Naive thymus-derived CD8-positive, alpha-beta T cell (primary cell): Measurements from ENCODE around the gene TP53INP2. TPM values are rescaled to one million over a fixed set of nuclear protein-coding genes. Genes with fewer than 3 reads are reported as not detected.
A peak's percentile ranks its signal among the peaks of the same experiment; 100 is the strongest.
"Not testable (repeated sequence)": the region's sequence is repeated elsewhere in the genome, so short reads cannot be mapped to it uniquely, and the experiment has no call there.

Experiments
- ATAC-seq, 2 donors: fragments of 150-1000 bp; cut with Tn5 transposase in 1 of 2; sonication (Bioruptor Pico), chemical (Tn5 transposase) in 1 of 2; 1 replicate in 1 of 2; 2 replicates in 1 of 2; pipeline ENCODE4 v1.10.0; 2021; ENCODE audit warnings: mild to moderate bottlenecking in 2 of 2, moderate library complexity in 2 of 2
- POLR2A ChIA-PET: fragments of 350-600 bp; sonication (Branson Sonifier 250); formaldehyde crosslinking; loops from one replicate; lab custom pipeline; 2021; ENCODE audit warnings: antibody characterized with exemption; lab: Charles Lee
- DNase-seq, 10 donors: peaks; one replicate each; pipeline versions ENCODE4 v3.0.0 to v3.0.0-alpha.2; 2020 to 2022
- H3K27ac Mint-ChIP-seq, 10 donors: one replicate each; pipeline ENCODE4 v1.8.0; 2020 to 2022; ENCODE audit warnings: mild to moderate bottlenecking in 10 of 10, mixed read lengths in 10 of 10, moderate library complexity in 4 of 10, inconsistent platforms in 1 of 10
- H3K27me3 Mint-ChIP-seq, 5 donors: one replicate each; pipeline ENCODE4 v1.8.0; 2021 to 2022; ENCODE audit warnings: mixed read lengths in 5 of 5
- H3K36me3 Mint-ChIP-seq, 3 donors: one replicate each; pipeline ENCODE4 v1.8.0; 2020 to 2022; ENCODE audit warnings: mixed read lengths in 3 of 3, mild to moderate bottlenecking in 2 of 3, inconsistent platforms in 1 of 3
- H3K4me1 Mint-ChIP-seq, 4 donors: one replicate each; pipeline ENCODE4 v1.8.0; 2021 to 2022; ENCODE audit warnings: mixed read lengths in 4 of 4
- H3K4me3 Mint-ChIP-seq, 10 donors: one replicate each; pipeline ENCODE4 v1.8.0; 2020 to 2022; ENCODE audit warnings: mild to moderate bottlenecking in 10 of 10, mixed read lengths in 10 of 10, moderate library complexity in 6 of 10, inconsistent platforms in 1 of 10
- H3K9me3 Mint-ChIP-seq, 9 donors: one replicate each; pipeline ENCODE4 v1.8.0; 2020 to 2022; ENCODE audit warnings: mixed read lengths in 9 of 9, mild to moderate bottlenecking in 3 of 9, inconsistent platforms in 1 of 9, moderate library complexity in 1 of 9
- polyA plus RNA-seq, 3 donors: library from polyadenylated mRNA; unstranded; fragments of 300-500 nt; fragmentation: Illumina TruSeq; gene quantifications; one replicate each; pipeline ENCODE4 v1.2.3, GENCODE V29; 2021
- total RNA-seq, 8 experiments: library from RNA in 2 of 8; stranded (reverse) in 2 of 8; gene quantifications; one replicate each; pipeline ENCODE4 v1.2.3 and lab custom pipeline; 2021 to 2026

The TP53INP2 gene
- total and polyA plus RNA-seq, 5 experiments from 2014 or later, result 0.08 to 1.8 (median 0.64) TPM

DNA sequence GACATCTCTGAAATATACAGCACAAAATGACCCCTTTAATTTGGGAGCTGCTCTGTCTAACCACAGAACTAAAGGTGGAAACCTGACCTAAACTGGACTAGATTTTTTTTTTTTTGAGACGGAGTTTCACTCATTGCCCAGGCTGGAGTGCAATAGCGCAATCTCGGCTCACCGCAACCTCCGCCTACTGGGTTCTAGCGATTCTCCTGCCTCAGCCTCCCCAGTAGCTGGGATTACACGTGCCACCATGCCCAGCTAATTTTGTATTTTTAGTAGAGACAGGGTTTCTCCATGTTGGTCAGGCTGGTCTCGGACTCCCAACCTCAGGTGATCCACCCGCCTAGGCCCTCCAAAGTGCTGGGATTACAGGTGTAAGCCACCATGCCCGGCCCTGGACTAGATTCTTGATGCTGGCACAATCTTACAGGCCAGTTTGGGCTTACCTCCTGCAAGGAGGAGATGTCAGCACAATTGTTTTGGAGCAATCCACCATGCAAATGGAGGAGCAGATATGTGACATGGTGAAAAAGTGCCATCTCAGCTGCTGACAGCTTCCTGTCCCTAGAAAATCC lies 9.9 kb downstream of the TP53INP2 start:
- POLR2A ChIA-PET, result interaction anchor here (1.5 kb wide), 1 partner anchor 37 kb away, joined by 3 read pairs; the partner anchor contains the start of gene PIGU
- not testable (repeated sequence) for H3K4me3 Mint-ChIP-seq, H3K9me3 Mint-ChIP-seq, ATAC-seq, H3K27me3 Mint-ChIP-seq, DNase-seq
- peak overlapping the region in 1 of 10 donors; percentile 14 for H3K27ac Mint-ChIP-seq
- H3K36me3 Mint-ChIP-seq, result peaks cover 0 to 31% (median 0%) of the 10 kb centered on the region in 3 donors
- H3K4me1 Mint-ChIP-seq, result peaks cover 10 to 12% (median 11%) of the 10 kb centered on the region in 4 donors

DNA sequence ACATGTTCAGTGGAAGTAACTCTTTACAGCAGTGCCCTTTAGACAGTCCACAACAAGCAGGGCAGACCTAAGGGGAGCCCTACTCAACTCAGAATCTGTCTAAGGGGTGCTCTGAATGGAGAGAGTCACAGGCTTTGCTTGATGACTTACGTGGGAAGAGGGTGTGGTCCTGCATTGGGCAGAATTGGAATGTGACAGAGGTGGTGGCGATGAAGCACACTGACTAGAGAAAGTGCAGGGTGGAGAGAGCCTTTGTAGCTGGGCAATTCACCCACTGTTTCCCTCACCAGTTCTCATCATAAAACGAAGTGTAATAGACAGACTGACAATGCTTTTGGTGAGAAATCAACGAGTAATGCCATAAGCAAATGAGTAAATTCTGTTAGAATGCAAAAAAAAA lies 11.2 kb downstream of the TP53INP2 start:
- Mint-ChIP-seq H3K27me3 (no peaks in the 10 kb centered on the region), H3K36me3 (peaks cover 0 to 40% (median 0%) of the 10 kb centered on the region in 3 donors), H3K9me3 (no peaks in the 10 kb centered on the region)

DNA sequence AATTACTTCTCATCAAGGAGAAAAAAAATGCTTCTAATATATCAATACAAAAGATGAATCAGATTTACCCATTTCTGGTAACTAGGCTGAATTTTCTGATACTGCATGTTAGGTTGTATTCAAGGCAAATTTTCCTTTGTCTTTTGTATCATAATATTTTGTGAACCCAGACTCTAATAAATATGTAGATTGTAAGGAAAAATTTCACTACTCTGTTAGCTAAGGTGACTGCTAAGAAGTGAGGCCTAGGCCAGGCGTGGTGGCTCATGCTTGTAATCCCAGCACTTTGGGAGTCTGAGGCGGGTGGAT lies 12.7 kb downstream of the TP53INP2 start:
- peaks cover 0 to 49% (median 0%) of the 10 kb centered on the region in 3 donors for H3K36me3 Mint-ChIP-seq
- no peak overlapping the region for H3K27ac Mint-ChIP-seq
- no peak for DNase-seq
- no peak for ATAC-seq
- H3K27me3 Mint-ChIP-seq, result no peaks in the 10 kb centered on the region
- peaks cover 0 to 9% (median 3%) of the 10 kb centered on the region in 4 donors for H3K4me1 Mint-ChIP-seq
- no peak overlapping the region for H3K4me3 Mint-ChIP-seq
- POLR2A ChIA-PET, result no interaction called here
- no peaks in the 10 kb centered on the region for H3K9me3 Mint-ChIP-seq

More for the DNA sequence above, 11.2 kb downstream of the TP53INP2 start:
- H3K4me3 Mint-ChIP-seq, result no peak overlapping the region
- no peak for ATAC-seq
- H3K27ac Mint-ChIP-seq, result no peak overlapping the region
- POLR2A ChIA-PET, result no interaction called here
- peaks cover 5 to 12% (median 8%) of the 10 kb centered on the region in 4 donors for H3K4me1 Mint-ChIP-seq
- no peak for DNase-seq

DNA sequence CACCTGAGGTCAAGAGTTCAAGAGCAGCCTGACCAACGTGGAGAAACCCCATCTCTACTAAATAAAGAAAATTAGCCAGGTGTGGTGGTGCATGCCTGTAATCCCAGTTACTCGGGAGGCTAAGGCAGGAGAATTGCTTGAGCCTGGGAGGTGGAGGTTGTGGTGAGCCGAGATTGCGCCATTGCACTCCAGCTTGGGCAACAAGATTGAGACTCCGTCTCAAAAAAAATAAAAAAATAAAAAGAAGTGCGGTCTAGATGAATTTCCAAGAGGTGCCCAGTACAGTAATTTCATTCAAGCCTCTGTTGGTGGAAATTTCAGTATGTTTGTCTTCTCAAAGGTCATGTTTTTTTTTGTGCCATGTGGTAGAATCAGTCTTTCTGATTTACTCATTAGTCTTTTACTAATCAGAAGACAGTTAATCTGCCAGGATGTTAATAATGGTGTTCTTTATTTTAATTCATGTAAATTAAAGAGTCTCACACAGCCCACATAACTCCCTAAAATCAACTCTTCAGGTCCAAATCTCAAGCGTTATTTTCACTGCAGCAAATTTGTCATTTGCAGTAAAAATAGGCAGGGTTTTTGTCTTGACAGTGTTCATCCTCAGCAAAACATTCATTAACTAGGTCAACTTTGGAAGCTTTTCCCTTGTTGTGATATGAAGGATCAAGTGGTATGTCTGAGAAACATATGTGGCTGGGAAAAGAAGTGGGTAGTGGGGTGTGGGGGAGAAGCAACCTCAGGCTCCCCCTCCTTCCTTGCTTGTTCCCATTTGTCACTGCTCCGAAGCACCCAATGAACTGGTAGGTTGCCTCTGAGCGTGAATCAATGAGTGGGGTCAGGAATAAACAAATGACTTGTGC lies 13.3 kb downstream of the TP53INP2 start:
- ATAC-seq, result no peak
- H3K27me3 Mint-ChIP-seq, result no peaks in the 10 kb centered on the region
- no peak overlapping the region for H3K27ac Mint-ChIP-seq
- no peak overlapping the region for H3K4me3 Mint-ChIP-seq
- DNase-seq, result no peak
- POLR2A ChIA-PET, result no interaction called here
- H3K4me1 Mint-ChIP-seq, result peaks cover 0 to 9% (median 1%) of the 10 kb centered on the region in 4 donors
- no peaks in the 10 kb centered on the region for H3K9me3 Mint-ChIP-seq
- H3K36me3 Mint-ChIP-seq, result peaks cover 0 to 49% (median 0%) of the 10 kb centered on the region in 3 donors

DNA sequence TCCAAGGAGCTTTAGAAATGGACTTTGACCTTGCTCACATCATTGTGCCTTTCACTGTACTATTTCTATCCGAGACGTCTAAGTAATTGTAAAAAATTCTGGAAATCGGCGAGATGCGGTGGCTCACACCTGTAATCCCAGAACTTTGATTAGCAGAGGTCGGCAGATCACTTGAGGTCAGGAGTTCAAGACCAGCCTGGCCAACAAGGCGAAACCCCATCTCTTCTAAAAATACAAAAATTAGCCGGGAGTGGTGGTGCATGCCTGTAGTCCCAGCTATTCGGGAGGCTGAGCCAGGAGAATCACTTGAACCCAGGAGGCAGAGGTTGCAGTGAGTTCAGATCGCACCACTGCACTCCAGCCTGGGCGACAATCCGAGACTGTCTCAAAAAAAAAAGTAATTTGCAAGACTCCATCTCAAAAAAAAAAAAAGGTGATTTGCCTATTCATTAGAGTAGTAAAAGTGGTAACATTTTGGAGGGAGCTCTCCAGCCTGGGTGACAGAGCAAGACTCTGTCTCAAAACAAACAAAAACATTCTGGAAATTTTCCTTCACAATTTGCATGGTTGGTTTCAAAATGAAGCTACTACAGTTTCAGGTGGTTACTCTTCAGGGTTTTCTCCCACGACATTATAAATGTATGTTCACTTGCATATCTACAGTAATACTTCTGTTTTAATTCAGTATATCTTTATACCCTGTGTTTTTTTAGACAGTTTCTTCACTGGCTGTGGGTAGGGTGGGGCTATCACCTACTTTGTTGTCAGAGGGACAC lies 15.3 kb downstream of the TP53INP2 start:
- DNase-seq, H3K9me3 Mint-ChIP-seq, H3K27ac Mint-ChIP-seq, ATAC-seq, H3K4me1 Mint-ChIP-seq, POLR2A ChIA-PET, H3K4me3 Mint-ChIP-seq, H3K27me3 Mint-ChIP-seq: not testable (repeated sequence)
- H3K36me3 Mint-ChIP-seq, result peaks cover 0 to 51% (median 0%) of the 10 kb centered on the region in 3 donors

DNA sequence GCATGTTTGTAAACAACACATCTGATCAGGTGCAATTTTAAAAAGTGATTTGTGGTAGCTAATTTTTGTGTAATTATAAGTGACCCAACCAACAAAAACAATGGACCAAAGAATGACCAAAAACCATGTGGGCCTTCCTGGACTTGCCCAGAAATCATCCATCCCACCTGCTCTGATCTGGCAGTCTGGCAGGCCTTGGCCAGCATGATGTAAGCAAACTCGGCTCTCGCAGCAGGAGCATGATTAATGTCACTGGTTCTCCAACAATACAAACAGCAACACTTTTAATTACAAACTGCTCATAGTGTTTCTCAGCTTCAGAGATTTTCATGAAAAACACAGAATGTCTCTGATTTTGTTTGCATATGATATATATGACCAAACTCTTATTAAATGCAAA lies 16.1 kb downstream of the TP53INP2 start:
- no peak for DNase-seq
- no peaks in the 10 kb centered on the region for H3K9me3 Mint-ChIP-seq
- POLR2A ChIA-PET, result interaction anchor here (1.5 kb wide), 1 partner anchor 9 kb away, joined by 3 read pairs; no protein-coding TSS in a partner anchor
- H3K36me3 Mint-ChIP-seq, result peaks cover 0 to 45% (median 0%) of the 10 kb centered on the region in 3 donors
- no peak overlapping the region for H3K4me3 Mint-ChIP-seq
- H3K27me3 Mint-ChIP-seq, result no peaks in the 10 kb centered on the region
- H3K27ac Mint-ChIP-seq, result peak overlapping the region in 2 of 10 donors; percentile 17 to 62
- no peak for ATAC-seq
- peaks cover 0 to 4% (median 0%) of the 10 kb centered on the region in 4 donors for H3K4me1 Mint-ChIP-seq

DNA sequence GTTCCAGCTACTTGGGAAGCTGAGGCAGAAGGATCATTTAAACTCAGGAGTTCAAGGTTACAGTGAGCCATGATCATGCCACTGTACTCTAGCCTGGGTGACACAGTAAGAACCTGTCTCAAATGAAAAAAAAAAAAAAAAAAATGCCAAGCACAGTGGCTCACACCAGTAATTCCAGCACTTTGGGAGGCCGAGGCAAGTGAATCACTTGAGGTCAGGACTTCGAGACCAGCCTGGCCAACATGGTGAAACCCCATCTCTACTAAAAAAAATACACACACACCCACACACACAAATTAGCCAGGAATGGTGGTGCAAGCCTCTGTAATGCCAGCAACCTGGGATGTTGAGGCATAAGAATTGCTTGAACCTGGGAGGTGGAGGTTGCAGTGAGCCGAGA lies 18.4 kb downstream of the TP53INP2 start:
- ATAC-seq, H3K4me1 Mint-ChIP-seq, H3K9me3 Mint-ChIP-seq, H3K27ac Mint-ChIP-seq, H3K4me3 Mint-ChIP-seq, H3K27me3 Mint-ChIP-seq, DNase-seq, POLR2A ChIA-PET: not testable (repeated sequence)
- H3K36me3 Mint-ChIP-seq, result peaks cover 0 to 62% (median 12%) of the 10 kb centered on the region in 3 donors

DNA sequence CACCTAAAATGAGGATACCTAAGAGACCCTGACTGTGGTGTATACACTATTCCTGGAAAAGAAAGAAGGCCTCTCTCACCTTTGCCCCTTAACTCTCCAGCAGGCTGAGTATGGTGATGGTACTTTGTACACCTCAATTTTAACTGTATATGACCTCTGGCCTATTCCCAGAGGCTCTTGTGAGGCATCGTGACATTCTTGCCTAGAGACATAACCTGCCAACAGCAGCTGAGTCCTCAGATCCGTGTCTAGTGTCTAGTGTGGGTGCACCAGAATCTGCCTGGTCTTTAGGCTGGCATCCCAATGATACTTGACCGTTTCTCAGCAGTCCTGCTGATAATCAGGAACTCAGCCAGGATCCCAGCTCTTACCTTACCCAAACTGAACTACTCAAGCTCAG lies 20.0 kb downstream of the TP53INP2 start:
- no peak overlapping the region for H3K4me3 Mint-ChIP-seq
- no peaks in the 10 kb centered on the region for H3K9me3 Mint-ChIP-seq
- H3K27ac Mint-ChIP-seq, result no peak overlapping the region
- peaks cover 0 to 4% (median 0%) of the 10 kb centered on the region in 4 donors for H3K4me1 Mint-ChIP-seq
- DNase-seq (no peak), ATAC-seq (no peak)
- no peaks in the 10 kb centered on the region for H3K27me3 Mint-ChIP-seq
- peaks cover 0 to 61% (median 12%) of the 10 kb centered on the region in 3 donors for H3K36me3 Mint-ChIP-seq
- POLR2A ChIA-PET, result no interaction called here

DNA sequence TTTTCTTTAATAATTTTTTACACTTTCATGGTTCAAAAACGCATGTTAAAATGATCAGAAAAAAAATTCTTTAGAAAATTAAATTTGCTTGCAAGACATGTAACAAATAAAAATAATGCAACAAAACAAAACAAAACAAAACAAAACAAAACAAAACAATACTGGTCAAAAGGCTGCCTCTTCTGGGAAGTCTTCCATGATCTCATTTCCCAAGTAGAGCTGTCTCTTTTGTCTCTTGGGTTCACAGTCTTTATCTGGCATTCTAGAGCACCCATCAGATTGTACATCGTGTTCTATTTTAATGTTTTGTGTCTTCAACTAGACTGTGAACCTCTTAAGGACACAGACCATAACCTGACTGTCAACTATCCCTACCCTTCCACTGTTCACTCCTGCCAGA lies 25.3 kb downstream of the TP53INP2 start:
- Mint-ChIP-seq H3K9me3 (no peaks in the 10 kb centered on the region), H3K36me3 (peaks cover 5 to 61% (median 17%) of the 10 kb centered on the region in 3 donors), H3K4me1 (no peaks in the 10 kb centered on the region), H3K4me3 (no peak overlapping the region), H3K27me3 (no peaks in the 10 kb centered on the region), H3K27ac (no peak overlapping the region)
- POLR2A ChIA-PET, result interaction anchor here (0.6 kb wide), 1 partner anchor 184 kb away, joined by 3 read pairs; no protein-coding TSS in a partner anchor
- DNase-seq (no peak), ATAC-seq (no peak)

DNA sequence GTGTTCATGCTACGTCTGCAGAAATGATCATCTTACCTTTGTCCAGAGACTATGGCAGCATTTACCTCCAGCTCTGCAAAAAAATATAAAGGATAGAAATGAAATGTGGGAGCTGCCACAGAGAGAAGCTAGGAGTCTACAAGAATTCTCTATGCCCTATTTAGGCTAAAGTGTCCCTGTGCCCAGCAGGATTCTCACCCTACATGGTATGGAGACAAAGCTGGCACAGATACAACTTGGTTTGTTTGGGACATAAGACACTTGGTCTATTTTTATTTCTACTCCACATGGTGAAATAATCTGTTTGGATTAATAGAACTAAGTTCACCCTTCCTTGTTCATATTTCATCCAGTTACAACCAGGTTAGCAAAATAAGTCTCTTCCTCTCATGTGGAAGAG lies 28.4 kb downstream of the TP53INP2 start:
- DNase-seq (no peak), ATAC-seq (no peak)
- Mint-ChIP-seq H3K36me3 (peaks cover 5 to 51% (median 10%) of the 10 kb centered on the region in 3 donors), H3K9me3 (no peaks in the 10 kb centered on the region), H3K27me3 (no peaks in the 10 kb centered on the region), H3K4me1 (no peaks in the 10 kb centered on the region), H3K4me3 (no peak overlapping the region), H3K27ac (no peak overlapping the region)
- POLR2A ChIA-PET, result no interaction called here

DNA sequence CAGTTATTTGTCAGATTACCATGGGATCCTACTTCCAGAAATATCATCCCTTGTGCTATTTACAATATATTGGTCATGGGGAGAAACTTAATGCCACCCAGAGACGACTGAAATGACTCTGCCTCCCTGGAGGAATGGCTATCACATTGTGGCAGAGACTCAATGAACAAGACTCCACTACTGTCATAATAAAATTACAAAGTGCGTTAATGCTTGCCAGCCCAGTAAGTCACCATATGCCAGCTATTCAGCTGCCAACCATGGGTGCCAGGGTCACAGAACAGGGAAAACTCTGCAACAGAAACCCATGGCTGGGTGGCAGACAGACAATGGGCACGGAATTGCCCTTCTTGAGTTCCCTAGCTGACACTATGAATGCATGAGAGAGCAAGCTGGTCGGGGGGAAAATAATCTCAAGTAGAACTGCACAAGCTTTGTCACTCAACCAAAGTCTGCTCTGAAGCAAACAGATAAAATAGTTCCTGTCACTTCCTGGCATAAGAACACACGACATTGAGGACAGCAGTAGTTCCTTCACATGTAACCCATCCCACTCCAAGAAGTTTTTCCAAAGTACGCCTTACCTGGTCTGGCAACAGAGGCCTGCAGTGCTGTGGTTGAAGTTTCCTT lies 32.1 kb downstream of the TP53INP2 start:
- DNase-seq, result no peak
- H3K4me3 Mint-ChIP-seq, result no peak overlapping the region
- no peaks in the 10 kb centered on the region for H3K9me3 Mint-ChIP-seq
- no peak overlapping the region for H3K27ac Mint-ChIP-seq
- no peaks in the 10 kb centered on the region for H3K27me3 Mint-ChIP-seq
- H3K36me3 Mint-ChIP-seq, result peaks cover 5 to 42% (median 10%) of the 10 kb centered on the region in 3 donors
- ATAC-seq, result no peak
- peaks cover 0 to 1% (median 0%) of the 10 kb centered on the region in 4 donors for H3K4me1 Mint-ChIP-seq
- POLR2A ChIA-PET, result no interaction called here

DNA sequence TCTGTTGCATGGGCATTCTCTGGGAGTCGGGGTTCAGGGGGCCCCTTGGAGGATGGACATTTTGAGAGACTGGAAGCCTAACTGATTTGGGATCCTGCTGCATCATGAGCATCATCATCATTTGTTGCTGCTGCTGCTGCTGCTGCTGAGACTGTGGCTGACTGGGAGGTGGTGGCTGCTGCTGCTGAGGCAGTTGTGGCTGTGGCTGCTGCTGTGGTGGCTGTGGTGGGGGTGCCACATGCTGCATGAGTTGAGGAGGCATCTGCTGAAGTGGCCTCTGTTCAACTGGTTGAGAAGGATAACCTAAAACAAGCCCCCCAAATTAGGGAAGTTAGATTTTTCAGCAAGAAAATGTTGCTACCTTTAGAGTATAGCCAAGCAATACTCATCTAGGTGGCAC lies 38.9 kb downstream of the TP53INP2 start:
- Mint-ChIP-seq H3K4me3 (no peak overlapping the region), H3K27me3 (no peaks in the 10 kb centered on the region), H3K9me3 (no peaks in the 10 kb centered on the region), H3K4me1 (peaks cover 0 to 1% (median 0%) of the 10 kb centered on the region in 4 donors), H3K36me3 (peaks cover 0 to 66% (median 14%) of the 10 kb centered on the region in 3 donors), H3K27ac (peak overlapping the region in 1 of 10 donors; percentile 50)
- no peak for DNase-seq
- POLR2A ChIA-PET, result no interaction called here
- ATAC-seq, result no peak
